Right forelimb (tissue), 1 donor: Measurements from ENCODE around the gene FAF2.
A peak's percentile ranks its signal among the peaks of the same experiment; 100 is the strongest.
"Not testable (repeated sequence)": the region's sequence is repeated elsewhere in the genome, so short reads cannot be mapped to it uniquely, and the experiment has no call there.

Source experiments
- DNase-seq: peaks from one replicate; pipeline ENCODE4 v3.0.0-alpha.2; 2018

The FAF2 gene

DNA sequence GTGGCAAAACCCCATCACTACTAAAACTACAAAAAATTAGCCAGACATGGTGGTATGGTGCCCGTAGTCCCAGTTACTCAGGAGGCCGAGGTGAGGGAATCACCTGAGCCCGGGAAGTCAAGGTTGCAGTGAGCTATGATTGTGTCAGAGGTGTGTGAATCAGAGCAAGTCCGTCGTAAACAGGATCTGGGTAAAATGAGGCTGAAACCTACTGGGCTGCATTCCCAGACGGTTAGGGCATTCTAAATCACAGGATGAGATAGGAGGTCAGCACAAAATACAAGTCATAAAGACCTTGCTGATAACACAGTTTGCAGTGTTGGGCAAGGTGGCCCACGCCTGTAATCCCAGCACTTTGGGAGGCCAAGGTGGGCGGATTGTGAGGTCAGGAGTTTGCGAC, 29.9 kb upstream of the FAF2 start:
- DNase-seq = no peak

GRCh38 chr5:176420086-176420485, 28.1 kb upstream of the FAF2 start:
- DNase-seq = no peak

- DNase-seq = no peak
Measured at GRCh38 chr5:176420972-176421544, 27.1 kb upstream of the FAF2 start.

- no peak for DNase-seq
Measured at GRCh38 chr5:176424181-176424580, 24.0 kb upstream of the FAF2 start.

DNA sequence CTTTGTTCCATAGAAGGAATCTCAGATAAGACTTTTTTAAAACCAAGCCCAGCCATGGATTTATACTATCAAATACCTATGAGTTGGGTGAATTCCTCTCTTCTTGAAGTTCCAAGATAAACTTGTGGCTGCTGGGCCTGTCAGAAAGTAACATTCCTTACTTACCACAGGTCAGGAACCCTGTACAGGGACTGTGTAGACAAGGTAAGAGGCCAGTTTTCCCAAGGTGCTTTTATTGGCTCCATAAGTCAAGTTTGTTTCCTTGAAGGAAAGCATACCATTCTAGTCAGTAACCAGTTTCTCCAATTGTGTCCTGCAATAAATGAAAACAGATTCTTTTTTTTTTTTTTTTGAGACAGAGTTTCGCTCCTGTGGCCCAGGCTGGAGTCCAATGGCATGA, 23.0 kb upstream of the FAF2 start:
- DNase-seq = no peak

GRCh38 chr5:176425791-176426190, 22.4 kb upstream of the FAF2 start:
- DNase-seq = no peak

DNA sequence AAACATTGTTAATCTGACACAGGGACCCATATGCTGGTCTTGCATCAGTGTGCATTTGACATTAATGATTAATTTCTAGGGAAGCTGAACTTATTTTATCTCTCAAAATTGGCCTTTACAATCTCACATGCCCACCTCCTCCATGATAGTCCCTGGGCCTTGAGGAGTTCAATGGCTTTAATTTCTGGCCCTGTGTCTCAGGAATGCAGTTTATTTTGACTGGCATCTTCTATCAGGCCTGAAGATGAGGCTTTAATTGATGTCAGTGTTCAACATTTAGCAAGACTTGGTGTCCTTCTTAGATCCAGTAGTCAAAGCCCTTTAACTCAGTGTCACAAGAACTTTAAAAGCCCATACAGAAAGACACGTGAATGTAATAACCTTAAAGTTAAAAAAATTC, 21.3 kb upstream of the FAF2 start:
- DNase-seq = no peak

- DNase-seq = no peak
Measured at GRCh38 chr5:176427971-176428370, 20.2 kb upstream of the FAF2 start.

DNA sequence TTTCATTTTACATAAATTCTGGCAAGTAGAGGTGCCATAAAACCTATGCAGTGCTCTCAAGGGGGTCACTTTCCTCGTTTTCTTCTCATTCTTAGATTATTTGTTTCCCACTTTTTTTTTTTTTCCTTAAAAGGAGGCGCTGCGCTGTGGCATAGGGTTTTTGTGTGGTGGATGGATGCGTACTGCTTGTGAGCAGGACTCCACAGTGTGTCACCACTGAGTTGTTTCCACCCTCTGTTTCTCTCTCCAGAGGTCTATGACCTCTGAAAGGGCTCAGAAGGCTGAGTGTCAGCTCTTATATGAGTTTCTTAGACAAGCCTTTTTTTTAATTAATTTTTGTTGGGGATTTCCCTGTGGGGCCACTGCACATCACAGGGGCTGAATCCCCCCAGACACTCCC, 18.2 kb upstream of the FAF2 start:
- no peak for DNase-seq

DNA sequence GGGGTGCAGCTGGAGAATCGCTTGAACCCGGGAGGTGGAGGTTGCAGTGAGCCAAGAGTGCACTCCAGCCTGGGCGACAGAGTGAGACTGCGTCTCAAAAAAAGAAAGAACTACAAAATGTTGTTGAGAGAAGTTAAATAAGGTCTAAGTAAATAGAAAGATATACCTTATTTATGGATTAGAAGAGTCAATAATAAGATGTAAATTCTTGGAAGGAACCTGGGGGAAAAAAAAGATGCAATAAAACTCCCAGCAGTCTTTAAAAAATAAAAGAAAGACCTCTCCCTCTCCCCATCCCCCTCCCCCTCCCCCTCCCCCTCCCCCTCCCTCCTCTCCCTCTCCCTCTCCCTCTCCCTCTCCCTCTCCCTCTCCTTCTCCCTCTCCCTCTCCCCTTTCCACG, 15.5 kb upstream of the FAF2 start:
- no peak for DNase-seq

- no peak for DNase-seq
Measured at GRCh38 chr5:176436656-176437055, 11.5 kb upstream of the FAF2 start.

DNA sequence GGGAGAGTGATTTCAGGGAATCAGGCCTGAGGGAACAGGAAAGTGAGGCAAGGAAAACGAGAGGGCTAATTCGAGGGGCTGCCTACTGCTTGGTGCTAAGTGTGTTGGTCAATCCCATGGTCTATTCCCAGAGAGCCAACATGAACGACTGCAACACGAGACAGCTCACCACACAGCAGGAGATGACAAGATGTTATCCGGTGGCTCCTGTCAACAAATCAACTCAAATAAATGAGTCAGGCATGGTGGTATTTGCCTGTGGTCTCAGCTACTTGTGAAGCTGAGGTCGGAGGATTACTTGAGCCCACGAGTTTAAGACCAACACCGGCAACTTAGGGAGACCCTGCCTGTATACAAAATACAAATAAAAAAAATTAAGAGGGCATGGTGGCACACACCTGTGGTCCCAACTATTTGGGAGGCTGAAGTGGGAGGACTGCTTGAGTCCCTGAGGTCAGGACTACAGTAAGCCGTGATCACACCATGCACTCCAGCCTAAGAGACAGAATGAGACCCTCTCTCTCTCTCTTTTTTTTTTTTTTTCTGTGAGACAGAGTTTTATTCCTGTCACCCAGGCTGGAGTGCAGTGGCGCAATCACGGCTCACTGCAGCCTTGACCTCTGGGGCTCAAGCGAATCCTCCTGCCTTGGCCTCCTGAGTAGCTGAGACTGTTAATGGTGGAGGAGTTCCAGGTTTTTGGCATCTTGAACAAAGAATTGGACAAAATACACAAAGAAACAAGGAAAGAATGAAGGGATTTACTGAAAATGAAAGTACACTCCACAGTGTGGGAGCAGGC, 9.0 kb upstream of the FAF2 start:
- no peak for DNase-seq

- no peak for DNase-seq
Measured at GRCh38 chr5:176440927-176441706, 7.1 kb upstream of the FAF2 start.

GRCh38 chr5:176441921-176442323, 6.3 kb upstream of the FAF2 start:
- DNase-seq = no peak

DNA sequence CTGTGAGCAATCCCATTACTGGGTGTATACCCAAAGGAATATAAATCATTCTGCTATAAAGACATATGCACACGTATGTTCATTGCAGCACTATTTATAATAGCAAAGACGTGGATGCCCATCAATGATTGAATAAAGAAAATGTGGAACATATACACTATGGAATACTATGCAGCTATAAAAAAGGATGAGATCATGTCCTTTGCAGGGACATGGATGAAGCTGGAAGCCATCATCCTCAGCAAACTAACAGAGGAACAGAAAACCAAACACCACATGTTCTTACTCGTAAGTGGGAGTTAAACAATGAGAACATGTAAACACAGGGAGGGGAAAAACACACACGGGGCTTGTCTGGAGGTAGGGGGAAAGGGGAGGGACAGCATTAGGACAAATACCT, 5.3 kb upstream of the FAF2 start:
- DNase-seq = not testable (repeated sequence)

DNA sequence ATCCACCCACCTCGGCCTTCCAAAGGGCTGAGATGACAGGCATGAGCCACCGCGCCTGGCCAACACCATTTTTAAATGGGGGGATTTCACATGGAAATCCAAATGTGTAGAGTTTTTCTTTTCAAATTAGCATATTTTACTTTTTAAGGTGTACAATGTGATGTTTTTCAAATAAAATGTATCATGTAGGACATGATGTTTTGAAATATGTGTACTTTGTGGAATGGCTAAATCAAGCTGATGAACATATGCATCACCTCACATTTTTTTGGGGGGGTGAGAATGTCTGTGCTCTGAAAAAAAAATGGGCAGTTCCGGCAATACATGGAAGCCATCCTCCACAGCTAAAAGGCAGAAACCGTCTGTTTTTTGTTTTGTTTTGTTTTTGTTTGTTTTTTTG, 3.4 kb upstream of the FAF2 start:
- DNase-seq = no peak

DNA sequence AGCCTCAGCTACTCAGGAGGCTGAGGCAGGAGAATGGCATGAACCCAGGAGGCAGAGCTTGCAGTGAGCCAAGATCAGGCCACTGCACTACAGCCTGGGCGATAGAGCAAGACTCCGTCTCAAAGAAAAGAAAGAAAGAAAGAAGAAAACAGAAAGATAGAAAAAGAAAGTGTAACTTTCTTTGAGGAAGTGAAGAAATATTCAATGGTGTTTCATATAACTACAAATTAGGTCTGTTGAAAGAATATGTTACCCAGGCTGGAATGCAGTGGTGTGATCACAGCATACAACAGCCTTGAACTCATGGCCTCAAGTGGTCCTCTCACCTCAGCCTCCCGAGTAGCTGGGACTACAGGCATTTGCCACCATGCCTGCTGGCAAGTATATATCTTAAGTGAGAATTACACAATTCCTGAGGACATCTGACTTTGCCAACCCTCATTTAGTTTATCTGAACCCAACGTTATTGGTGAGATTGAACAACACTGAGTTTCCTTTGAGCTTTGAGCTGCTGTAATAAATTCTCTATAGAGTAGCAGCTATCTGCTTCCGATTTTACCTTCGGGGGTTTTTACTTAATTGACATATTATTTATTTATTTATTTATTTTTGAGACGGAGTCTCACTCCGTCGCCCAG, 2.0 kb upstream of the FAF2 start:
- DNase-seq = no peak

- peak; percentile 43 for DNase-seq
Measured at GRCh38 chr5:176446884-176447590, 1.1 kb upstream of the FAF2 start.

- DNase-seq = no peak
Measured at GRCh38 chr5:176447591-176447977, 601 bp upstream of the FAF2 start.

DNA sequence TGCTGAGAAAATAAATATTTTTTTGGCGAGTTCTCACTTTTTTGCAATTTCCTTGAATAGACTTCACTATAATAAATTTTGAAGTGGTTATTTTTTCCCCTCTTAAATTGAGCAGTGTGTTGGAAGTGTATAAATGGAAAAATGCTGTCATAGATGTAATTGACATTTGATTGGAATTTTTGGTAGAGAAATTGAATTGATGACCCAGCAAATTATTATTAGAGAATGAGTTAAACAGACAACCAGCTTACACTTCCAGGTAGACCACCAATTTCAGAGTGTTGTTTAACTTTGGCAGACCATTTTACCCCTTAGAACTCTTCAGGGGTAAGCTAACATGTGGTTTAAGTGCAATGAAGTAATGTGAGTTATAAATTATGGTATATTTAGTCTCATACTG, 1.9 kb downstream of the FAF2 start:
- no peak for DNase-seq

GRCh38 chr5:176454724-176455394, 6.7 kb downstream of the FAF2 start:
- DNase-seq = no peak

DNA sequence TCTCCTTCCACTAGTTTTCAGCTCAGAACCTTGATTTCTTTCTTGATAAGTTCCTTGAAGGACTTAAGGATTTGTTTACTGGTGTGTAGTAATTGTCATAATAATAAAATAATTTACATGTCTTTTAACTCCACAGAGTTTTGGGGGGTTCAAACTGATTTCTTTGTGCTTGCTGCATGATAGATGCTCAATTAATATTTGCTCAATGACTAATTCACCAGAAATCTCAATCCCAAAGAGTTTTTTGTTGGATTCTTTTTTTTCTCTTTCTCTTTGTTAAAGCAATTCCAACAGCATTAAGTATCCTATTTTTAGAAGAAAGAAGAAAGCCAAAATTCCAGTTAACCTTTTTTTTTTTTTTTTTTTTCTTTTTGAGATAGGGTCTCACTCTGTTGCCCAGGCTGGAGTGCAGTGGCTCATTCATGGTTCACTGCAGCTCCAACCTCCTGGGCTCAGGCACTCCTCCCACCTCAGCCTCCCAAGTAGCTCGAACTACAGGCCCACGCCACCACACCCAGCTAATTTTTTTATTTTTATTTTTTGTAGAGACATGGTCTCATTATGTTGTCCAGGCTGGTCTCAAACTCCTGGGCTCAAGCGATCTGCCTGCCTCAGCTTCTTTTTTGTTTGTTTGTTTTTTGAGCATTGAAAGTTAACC, 10.8 kb downstream of the FAF2 start:
- DNase-seq = no peak
